GM10847 (cell line): ENCODE results near the gene TNPO2.

Experiments used
- POLR2A ChIP-seq: IDR thresholded peaks from 2 replicates; pipeline ENCODE4 v1.6.1; 2011; ENCODE audit not compliant: insufficient read length; ENCODE audit errors: extremely low read depth

Gene TNPO2

GRCh38 chr19:12723641-12724426 is at the start of gene TNPO2:
Gene TNPO2 (minus strand): TSS chr19:12723932. CDS start chr19:12720977, 2,955 bp downstream.
- no peak for TF ChIP-seq POLR2A

- no peak for TF ChIP-seq POLR2A
These were observed 48.6 kb upstream of the TNPO2 start for GRCh38 chr19:12772323-12772722.

- TF ChIP-seq POLR2A, result no peak
These were observed 47.2 kb upstream of the TNPO2 start for GRCh38 chr19:12770922-12771321.

GRCh38 chr19:12769689-12770088 is 46.0 kb upstream of the TNPO2 start:
- no peak for TF ChIP-seq POLR2A

- TF ChIP-seq POLR2A, result no peak
These were observed 43.9 kb upstream of the TNPO2 start for GRCh38 chr19:12767666-12768065.

- no peak for TF ChIP-seq POLR2A
These were observed 43.4 kb upstream of the TNPO2 start for GRCh38 chr19:12767150-12767549.

- TF ChIP-seq POLR2A, result no peak
These were observed 42.4 kb upstream of the TNPO2 start for GRCh38 chr19:12766051-12766521.

GRCh38 chr19:12764698-12765097 is 41.0 kb upstream of the TNPO2 start:
- TF ChIP-seq POLR2A, result no peak

- no peak for TF ChIP-seq POLR2A
These were observed 39.4 kb upstream of the TNPO2 start for GRCh38 chr19:12763100-12763499.

GRCh38 chr19:12759686-12760085 is 36.0 kb upstream of the TNPO2 start:
- no peak for TF ChIP-seq POLR2A

GRCh38 chr19:12757544-12758274 is 34.0 kb upstream of the TNPO2 start:
- no peak for TF ChIP-seq POLR2A

- TF ChIP-seq POLR2A, result no peak
These were observed 32.6 kb upstream of the TNPO2 start for GRCh38 chr19:12756150-12756883.

GRCh38 chr19:12754465-12755196 is 30.9 kb upstream of the TNPO2 start:
- TF ChIP-seq POLR2A, result no peak

GRCh38 chr19:12752056-12752781 is 28.5 kb upstream of the TNPO2 start:
- TF ChIP-seq POLR2A, result no peak
